HG02798 (cell line): ENCODE data around the gene ZNF384.

Source experiments
- ATAC-seq: cut with Tn5 transposase; IDR thresholded peaks from one replicate; pipeline ENCODE4 v1.9.1; 2021; ENCODE audit warnings: mild to moderate bottlenecking; ENCODE audit not compliant: unreplicated experiment, poor library complexity

ZNF384 gene

GRCh38 chr12:6631549-6631961, 57.6 kb downstream of the ZNF384 start:
- no peak for ATAC-seq

GRCh38 chr12:6630736-6631135, 58.4 kb downstream of the ZNF384 start:
- no peak for ATAC-seq

- peak; percentile 58 for ATAC-seq
Measured at GRCh38 chr12:6627616-6628015, 61.6 kb downstream of the ZNF384 start.

DNA sequence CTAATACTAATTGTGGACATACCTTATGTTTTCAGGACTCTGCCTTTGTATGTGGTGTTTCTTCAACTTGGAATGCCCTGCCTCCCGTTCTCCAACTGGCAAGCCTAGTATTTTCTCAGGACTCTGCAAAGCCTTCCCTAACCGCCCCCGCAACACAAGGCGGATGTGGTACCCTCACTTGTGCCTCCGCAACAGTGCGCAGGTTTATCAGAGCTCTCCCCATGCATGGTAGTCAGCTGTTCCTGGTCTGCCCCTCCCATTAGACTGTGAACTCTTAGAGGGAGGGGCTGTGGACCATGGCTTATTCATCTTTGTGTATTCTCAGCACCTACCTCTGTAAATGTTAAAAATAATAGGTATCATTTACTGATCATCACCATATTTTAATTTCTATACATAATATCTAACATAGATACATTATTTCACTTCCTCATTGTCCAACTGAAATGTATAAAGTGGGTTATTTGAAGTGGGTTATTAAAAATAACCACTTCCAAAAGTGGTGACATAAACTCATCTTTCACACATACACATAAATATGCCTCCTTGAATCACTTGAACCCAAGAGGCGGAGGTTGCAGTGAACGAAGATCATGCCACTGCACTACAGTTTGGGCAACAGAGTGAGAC, 62.4 kb downstream of the ZNF384 start:
- ATAC-seq = no peak

GRCh38 chr12:6620885-6621274, 68.3 kb downstream of the ZNF384 start:
- ATAC-seq = no peak

DNA sequence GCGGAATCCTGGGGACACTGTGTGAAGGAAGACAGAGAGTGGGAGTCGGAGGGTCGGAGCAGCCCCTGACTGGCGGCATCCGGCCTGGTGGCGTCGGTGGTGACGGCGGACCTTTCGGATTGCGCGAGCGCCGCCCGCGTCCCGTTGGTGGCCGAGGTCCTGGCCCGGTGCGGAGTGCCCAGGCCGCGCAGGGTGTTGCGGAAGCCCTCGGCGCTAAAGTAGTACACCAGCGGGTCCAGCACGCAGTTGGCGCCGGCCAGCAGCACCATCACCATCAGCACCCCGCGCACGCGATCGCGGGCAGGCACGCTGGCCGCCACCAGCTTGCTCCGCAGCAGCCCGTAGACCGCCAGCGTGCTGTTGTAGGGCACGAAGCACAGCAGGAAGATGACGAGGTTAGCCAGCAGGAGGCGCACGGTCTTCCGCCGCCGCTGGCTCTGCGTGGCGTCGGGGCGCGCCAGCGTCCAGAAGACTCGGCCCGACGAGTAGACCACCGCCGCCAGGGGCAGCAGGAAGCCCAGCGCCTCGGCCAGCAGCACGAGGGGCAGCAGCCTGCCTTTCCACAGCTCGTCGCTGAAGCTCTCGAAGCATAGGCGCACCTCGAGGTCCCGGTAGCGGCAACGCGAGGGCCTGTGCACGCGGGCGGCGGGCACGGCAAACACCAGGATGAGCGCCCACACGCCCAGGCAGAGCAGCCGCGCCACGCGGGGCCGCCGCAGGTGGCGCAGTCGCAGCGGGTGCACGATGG, 68.9 kb downstream of the ZNF384 start:
- ATAC-seq = no peak

DNA sequence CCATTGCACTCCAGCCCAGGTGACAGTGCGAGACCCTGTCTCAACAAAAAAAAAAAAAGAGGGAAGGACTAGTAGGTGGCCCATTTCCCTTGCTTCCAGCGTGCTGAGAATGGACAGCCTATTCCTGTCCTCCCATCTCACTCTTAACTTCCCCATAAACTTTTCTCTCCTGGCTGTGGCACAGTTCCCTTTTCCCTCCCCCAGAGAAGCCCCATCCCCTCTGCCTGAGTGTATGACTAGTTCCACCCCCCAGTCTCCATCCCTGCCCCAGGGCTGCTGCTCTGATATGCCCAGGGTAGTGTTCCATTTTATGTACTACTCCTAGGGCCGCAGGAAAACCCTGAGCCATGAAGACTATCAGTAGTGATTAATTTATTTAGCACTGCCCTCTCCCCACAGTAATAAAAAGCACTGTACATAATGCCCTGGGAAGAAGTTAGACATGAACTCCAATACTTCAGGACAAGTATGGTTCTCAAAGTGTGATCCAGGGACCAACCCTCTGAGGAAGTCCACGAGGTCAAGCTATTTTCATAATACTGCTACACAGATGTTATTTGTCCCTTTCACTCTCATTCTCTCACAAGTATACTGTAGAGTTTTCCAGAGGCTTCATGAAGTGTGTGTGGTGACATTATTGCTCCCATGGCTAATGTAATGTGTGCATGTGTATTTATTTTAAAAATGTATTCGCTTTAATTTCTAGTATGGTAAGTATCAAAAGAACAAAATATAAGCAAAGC, 70.5 kb downstream of the ZNF384 start:
- no peak for ATAC-seq
